ENCODE results near the gene PRMT3.
"Not testable (repeated sequence)": the region's sequence is repeated elsewhere in the genome, so short reads cannot be mapped to it uniquely, and the experiment has no call there.

Gene PRMT3

GRCh38 chr11:20518323-20518834, 130.9 kb downstream of the PRMT3 start:
- no peak for DNase-seq

DNA sequence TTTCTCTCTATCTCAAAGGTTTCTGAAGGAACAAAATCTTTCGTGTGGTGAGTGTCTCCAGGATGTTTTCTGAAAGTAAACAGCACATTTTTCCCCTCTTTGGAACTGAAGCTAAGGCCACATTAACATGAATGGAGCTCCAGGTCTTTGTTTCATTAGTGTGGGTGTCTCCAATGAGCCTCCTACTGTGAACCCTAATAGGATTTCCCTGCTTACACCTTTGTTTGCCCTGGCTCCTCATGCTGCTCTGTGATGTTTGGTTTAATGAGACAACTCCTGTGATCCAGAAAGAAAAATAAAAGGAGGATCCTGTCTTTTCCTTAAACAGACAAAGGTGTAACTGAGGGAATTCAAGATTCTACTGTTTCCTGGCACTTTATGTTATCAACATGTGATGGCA, 135.0 kb downstream of the PRMT3 start:
- DNase-seq = no peak

DNA sequence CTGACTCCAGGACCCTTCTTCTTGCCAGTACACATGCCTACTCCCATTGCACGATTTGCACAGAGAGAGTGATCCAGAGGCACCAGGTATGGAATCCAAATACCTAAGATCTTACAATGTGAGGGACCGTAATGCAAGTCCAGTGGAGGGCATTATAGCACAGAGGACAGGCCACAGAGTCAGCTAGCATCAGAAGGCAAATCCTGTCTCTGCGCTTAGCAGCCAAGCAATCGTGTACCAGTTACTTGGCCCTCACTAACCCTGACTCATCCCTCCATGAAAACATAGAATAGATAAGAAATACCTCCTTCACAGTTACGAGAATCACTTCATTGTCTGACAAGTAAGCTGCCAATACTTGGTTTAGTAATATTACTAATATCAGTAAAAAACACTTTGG, 142.2 kb downstream of the PRMT3 start:
- DNase-seq = no peak

GRCh38 chr11:20530942-20531703, 143.6 kb downstream of the PRMT3 start:
- no peak for DNase-seq

DNA sequence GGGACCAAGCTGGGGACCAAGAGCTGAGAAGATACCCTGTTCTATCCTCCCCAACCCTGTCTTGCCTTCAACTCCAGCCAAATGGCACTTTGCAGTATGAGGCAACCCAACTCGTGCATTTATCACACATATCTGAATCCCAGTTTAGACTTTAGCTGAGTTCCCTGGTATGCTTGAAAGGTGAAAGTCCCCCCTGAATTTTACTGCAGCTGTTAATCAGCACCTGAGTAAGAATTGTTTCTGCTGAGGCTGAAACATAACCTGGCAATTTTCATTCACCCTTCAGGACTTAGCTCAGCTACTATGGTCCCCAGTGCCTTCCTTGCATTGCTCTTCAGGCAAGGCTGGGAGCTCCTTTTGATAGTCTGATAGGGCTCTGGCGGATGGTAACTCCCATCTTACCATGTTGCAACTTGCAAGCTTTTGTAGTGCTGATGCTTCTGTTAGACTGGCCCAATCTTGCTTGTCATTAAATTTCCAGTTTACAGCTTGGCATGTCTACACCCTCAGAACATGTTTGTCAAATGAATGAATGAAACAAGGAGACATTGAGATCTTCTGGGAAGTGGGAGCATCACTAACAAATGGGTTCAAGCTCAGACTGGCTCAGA, 147.9 kb downstream of the PRMT3 start:
- no peak for DNase-seq

DNA sequence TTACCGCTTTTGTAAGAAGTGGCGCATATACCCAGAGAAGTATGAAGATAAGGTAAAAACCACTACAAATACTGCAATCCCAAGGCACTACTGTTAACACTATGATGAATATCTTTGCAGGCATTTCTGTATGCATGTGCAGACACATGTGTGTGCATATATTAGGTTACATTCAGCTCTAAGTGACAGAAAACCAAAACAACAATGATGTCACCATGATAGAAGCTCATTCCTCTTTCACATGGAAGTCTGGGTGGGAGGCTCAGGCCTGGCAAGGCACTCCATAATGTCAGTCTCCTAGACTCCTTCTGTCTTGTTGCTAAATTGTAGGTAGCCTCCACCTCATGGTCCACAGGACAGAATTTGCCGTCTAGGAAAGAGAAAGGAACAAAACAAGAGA, 148.8 kb downstream of the PRMT3 start:
- DNase-seq = no peak

DNA sequence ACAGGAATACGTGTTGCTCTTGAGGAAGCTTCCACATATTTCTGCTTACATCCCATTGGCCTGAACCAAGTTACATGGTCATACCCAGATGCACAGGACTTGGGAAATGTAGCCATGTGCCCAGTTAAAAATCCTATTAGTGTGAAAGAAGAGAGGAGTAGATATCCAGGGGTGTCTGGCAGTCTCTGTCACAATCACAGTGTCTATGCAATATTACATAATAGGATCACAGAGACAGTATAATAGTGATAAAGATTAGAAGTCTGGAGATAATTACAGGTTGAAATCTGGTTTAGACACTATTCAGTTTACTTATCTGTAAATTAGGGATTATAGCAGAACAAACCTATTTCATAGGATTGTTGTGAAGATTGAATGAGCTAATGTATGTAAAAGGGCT, 149.3 kb downstream of the PRMT3 start:
- no peak for DNase-seq

DNA sequence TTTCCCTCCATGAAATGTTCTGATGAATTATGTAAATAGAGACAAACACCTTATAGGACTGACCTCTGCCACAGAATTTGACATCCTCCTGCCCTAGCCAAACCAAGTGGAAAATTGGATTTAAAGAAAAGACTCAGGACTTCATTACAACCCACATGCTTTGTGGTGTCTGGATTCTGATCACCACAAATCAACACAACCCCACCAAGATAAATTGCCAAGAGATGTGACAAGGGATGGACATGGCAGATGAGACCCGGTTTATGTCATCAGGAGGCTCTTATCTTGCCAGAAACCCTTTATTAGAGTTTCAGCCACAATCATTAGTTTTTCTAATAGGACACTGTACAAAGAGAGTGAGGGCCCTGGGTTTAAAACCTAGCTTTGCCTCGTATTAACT, 154.0 kb downstream of the PRMT3 start:
- DNase-seq = no peak

DNA sequence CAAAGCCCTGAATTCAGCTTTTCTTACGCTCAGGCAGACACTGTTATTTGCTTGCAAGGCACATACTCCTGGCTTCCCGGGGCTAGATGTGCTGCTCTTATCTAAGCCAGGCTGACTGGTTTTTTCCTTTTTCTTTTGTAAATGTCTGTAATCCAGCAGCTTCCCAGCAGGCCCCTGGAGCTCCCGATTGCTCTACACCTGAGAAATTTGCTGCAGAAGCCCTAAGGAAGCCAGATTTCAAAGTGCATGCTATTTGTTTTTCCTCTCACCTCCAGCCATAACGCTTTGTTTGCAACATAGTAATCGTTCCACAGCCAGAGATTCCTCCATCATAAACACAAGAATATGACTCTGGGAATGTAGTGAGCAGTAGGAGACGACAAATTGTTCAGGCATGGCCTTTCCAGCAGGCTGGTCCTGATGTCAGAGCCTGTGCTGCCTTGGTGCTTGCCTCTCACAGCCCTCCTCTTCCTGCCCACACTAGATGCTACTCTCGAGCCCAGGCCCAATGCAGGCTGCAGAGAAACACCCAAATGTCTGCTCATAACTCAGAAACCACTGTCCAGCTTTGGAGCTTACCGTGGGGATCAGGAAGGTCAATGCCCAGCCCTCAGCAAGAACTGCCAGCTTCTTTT, 157.2 kb downstream of the PRMT3 start:
- DNase-seq = no peak

DNA sequence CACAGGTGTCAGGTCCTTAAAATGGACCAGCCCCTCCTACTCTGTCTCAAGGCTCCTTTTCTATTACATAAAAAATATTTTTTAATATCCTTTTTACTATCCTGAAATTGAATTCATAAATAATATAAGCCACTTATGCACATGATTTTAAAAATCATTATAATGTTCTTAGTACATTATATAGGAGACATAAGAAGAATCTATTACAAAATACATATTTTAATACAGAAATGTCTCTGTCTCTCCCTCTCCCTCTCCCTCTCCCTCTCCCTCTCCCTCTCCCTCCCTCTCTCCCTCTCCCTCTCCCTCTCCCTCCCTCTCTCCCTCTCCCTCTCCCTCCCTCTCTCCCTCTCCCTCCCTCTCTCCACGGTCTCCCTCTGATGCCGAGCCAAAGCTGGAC, 159.9 kb downstream of the PRMT3 start:
- DNase-seq = no peak

- DNase-seq = no peak
Measured at GRCh38 chr11:20551096-20551495, 163.6 kb downstream of the PRMT3 start.

GRCh38 chr11:20555783-20556182, 168.3 kb downstream of the PRMT3 start:
- no peak for DNase-seq

- DNase-seq = not testable (repeated sequence)
Measured at GRCh38 chr11:20556396-20556795, 168.9 kb downstream of the PRMT3 start.

DNA sequence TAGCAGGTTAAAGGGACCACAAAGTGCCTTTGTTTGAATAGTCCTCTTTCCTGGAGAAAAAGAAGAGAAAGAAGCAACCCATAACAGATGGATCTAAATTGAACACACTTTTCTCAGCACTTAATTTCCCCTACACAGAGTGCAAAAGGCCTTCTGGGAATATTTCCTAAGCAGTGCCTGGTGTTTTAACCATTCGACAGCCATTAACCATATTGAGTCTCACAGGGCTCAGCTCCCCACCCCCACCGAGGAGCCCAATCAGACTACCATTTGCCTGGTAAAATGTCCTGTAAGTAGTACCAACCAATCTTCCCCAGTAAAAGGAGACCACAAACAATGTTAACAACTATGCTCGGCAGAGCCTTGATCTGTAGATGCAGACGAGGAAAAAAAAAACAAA, 171.2 kb downstream of the PRMT3 start:
- DNase-seq = no peak
